Activated CD4-positive, CD25-positive, alpha-beta regulatory T cell treated with anti-CD3 and anti-CD28 coated beads, Interleukin-2, amount 50 U/mL, for 72 hours (primary cell): ENCODE results near the gene AMD1.
"Not testable (repeated sequence)": the region's sequence is repeated elsewhere in the genome, so short reads cannot be mapped to it uniquely, and the experiment has no call there.

Source experiments
- DNase-seq: peaks from one replicate; pipeline ENCODE4 v3.0.0; 2021

AMD1 gene

DNA sequence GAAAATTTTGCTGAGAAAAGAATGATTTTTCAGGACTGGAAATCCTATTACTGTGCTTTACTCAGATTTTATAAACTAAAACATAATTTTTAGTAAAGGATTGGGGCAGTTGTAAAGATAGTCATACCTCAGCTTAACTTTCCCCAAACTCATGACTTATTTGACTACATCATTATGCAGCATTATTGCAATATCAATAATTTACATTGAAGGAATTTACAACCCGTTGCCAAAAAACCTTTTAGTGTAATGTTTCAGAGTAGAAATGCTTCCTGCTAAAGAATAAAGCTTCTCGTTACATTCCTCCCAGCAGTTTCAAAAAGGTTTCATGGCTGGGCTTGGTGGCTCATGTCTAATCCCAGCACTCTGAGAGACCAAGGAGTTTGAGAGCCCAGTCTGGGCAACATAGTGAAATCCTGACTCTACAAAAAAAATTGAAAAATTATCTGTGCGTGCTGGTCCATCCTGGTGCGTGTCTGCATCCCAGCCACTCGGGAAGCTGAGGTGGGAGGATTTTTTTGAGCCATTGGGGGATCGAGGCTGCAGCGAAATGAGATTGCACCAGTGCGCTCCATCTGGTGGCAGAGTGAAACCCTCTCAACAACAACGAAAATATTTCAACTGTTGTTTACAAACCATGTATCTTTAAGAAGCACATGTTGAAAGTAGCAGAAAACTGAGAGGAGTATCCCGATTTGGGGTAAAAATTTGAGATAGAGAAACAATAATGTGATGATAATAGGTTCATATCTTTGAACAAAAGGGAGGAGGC is 4.4 kb downstream of the AMD1 start:
- DNase-seq: no peak

DNA sequence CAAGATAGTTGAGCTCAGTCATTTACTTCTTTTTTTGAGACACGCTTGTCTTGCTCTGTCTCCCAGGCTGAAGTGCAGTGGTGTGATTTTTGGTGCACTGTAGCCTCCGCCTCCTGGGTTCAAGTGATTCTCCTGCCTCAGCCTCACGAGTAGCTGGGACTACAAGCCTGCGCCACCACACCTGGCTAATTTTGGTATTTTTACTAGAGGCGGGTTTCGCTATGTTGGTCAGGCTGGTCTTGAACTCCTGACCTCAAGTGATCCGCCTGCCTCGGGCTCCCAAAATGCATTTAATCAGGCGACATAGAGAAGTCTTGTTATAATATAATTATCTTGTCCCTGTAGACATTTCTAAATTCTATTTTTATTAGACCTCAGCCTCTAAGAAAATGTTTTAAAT is 6.1 kb downstream of the AMD1 start:
- DNase-seq: no peak

- DNase-seq: no peak
Observed at GRCh38 chr6:110881546-110882273, 7.1 kb downstream of the AMD1 start.

GRCh38 chr6:110882274-110882619 is 7.7 kb downstream of the AMD1 start:
- DNase-seq: no peak

- DNase-seq: no peak
Observed at GRCh38 chr6:110882824-110883554, 8.4 kb downstream of the AMD1 start.

GRCh38 chr6:110884321-110884720 is 9.7 kb downstream of the AMD1 start:
- no peak for DNase-seq

DNA sequence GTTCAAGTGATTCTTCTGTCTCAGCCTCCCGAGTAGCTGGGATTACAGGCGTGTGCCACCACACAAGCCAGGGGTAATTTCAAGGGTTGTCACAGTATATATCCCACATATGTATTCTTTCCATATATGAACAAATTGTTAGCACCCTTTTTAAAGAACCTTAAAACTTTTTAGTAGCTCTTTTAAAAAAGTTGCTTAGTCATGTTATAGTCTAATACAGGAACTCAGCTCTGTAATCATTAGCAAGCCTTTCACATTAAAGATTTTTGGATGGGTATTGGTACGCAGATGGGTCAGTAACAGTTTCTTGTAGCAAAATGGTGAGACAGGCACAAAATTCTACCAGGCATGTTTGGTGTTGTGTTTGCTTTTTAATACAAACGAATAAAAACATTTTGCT is 10.9 kb downstream of the AMD1 start:
- DNase-seq: no peak

- DNase-seq: no peak
Observed at GRCh38 chr6:110886555-110887167, 12.1 kb downstream of the AMD1 start.

- no peak for DNase-seq
Observed at GRCh38 chr6:110890288-110890687, 15.7 kb downstream of the AMD1 start.

- DNase-seq: no peak
Observed at GRCh38 chr6:110895907-110896608, 21.5 kb downstream of the AMD1 start.

GRCh38 chr6:110897433-110897832 is 22.8 kb downstream of the AMD1 start:
- DNase-seq: no peak

- no peak for DNase-seq
Observed at GRCh38 chr6:110898111-110898510, 23.5 kb downstream of the AMD1 start.

DNA sequence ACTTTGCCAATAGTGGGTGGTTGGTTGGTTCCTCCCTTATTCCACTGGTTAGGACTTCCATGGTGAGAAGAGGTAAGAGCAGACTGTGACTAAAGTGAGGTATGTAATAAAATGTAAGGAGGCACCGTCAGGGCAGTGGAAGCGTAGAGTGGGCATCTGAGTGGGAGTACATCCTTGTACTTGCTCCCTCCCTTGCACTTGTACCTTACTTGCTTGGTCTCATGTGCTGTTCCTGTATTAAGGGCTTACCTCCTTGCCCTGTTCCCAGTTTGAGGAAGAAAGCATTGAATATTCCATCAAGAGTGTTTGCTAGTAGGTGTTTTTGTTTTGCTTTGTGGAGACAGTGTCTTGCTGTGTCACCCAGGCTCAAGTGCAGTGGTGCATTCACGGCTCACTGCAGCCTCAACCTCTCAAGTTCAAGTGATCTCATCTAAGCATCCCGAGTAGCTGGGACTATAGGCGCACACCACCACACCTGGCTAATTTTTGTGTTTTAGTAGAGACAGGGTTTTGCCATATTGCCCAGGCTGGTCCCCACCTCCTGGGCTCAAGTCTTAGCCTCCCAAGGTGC is 25.5 kb downstream of the AMD1 start:
- no peak for DNase-seq

DNA sequence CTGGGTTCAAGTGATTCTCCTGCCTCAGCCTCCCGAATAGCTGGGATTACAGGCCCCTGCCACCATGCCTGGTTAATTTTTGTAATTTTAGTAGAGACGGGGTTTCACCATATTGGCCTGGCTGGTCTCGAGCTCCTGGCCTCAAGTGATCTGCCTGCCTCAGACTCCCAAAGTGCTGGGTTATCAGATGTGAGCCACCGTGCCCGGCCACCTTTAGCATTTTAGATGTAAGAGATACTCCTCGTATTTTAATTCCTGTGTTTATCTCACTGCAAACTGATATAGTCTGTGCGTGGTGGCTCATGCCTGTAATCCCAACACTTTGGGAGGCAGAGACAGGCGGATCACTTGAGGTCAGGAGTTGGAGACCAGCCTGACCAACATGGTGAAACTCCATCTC is 27.0 kb downstream of the AMD1 start:
- not testable (repeated sequence) for DNase-seq

DNA sequence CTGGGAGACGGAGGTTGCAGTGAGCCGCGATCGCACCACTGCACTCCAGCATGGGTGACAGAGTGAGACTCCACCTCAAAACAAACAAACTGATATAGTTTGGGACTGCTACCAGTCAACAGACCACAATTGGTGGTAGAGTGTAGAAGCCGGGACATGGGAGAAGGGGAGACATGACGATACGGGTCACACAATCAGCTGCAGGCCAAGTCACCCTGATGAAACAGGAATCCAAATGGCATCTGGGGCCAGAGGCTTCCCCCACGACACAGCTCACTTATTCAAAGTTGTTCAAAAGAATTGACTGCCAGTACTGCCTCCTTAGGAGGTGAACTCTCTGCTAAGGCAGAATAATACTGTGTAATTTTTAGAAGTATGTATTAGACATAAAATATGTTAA is 27.5 kb downstream of the AMD1 start:
- no peak for DNase-seq

DNA sequence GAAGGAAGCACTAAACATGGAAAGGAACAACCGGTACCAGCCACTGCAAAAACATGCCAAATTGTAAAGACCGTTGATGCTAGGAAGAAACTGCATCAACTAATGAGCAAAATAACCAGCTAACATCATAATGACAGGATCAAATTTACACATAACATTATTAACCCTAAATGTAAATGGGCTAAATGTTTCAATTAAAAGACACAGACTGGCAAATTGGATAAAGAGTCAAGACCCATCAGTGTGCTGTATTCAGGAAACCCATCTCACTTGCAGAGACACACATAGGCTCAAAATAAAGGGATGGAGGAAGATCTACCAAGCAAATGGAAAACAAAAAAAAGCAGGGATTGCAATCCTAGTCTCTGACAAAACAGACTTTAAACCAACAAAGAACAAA is 31.7 kb downstream of the AMD1 start:
- DNase-seq: not testable (repeated sequence)

GRCh38 chr6:110930781-110931180 is 56.2 kb downstream of the AMD1 start:
- DNase-seq: no peak

- DNase-seq: no peak
Observed at GRCh38 chr6:110933912-110934311, 59.3 kb downstream of the AMD1 start.

DNA sequence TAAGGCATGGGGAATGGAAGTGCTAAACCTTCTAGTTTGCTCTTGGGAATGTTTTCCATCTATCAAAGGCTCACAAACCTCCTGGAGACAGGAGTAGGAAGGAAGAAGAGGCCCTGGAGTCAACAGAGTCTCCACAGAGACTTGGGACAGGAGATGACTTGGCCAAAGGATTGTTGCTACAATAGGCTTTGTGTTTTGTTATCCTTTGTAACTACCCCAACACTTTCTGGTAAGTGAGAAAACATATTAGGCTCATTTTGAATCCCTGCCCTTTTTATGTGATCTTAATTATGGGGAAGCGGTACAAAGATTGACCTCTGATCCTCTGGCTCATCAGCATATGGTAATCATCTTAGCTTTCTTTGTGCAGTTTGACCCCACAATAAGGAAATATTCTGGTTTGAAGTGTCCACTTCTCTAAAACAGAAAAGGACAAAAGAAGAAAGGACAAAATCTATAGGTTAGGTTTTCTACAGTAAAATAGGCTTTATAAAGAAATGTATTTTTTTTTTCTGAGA is 59.9 kb downstream of the AMD1 start:
- DNase-seq: no peak

DNA sequence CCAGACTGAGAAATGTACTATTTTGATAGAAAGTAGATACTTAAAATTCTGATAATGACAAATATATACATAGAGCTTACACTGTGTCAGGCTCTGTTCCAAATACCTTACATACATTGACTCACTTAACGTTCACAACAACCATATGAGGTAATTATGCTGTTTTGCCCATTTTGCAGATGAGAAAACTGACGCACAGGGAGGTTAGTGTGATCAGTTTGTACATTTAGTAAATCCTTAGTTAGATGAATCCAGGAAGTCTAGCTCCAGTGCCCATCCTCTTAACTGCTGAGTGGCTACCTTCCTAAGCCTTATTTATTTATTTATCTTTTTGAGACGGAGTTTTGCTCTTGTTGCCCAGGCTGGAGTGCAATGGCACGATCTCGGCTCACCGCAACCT is 60.6 kb downstream of the AMD1 start:
- no peak for DNase-seq

DNA sequence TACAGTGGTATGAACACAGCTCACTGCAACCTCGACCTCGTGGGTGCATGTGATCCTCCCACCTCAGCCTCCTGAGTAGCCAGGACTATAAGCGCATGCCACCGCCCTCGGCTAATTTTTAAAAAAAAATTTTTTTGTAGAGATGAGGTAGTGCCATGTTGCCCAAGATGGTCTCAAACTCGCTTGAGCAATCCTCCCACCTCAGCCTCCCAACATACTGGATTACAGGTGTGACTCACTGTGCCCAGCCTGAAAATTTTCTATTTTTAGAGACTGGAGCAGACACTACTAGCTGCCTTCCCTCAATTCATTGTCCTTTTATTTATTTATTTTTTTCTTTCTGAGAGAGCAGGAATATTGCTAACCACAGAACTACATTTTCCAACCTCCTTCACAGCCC is 63.6 kb downstream of the AMD1 start:
- DNase-seq: no peak
